Tibial nerve (tissue), 4 donors: Measurements from ENCODE around the gene AASDH.

ENCODE experiments used
- EP300 ChIP-seq, 2 donors: sonication (generic); formaldehyde crosslinking; IDR thresholded peaks; one replicate each; pipeline ENCODE4 v1.6.1; 2017; ENCODE audit warnings: antibody characterized with exemption in 2 of 2, mild to moderate bottlenecking in 1 of 2
- TF ChIP-seq, protein P1 (sequence below), 5 experiments: fragments of 200-600 bp in 3 of 5; fragments of 450-650 bp in 2 of 5; sonication (generic) in 3 of 5; IDR thresholded peaks; one replicate each; pipeline ENCODE4 v1.5.1; 2016 to 2019; ENCODE audit warnings: antibody characterized with exemption in 5 of 5, mild to moderate bottlenecking in 3 of 5, moderate library complexity in 2 of 5

DNA sequence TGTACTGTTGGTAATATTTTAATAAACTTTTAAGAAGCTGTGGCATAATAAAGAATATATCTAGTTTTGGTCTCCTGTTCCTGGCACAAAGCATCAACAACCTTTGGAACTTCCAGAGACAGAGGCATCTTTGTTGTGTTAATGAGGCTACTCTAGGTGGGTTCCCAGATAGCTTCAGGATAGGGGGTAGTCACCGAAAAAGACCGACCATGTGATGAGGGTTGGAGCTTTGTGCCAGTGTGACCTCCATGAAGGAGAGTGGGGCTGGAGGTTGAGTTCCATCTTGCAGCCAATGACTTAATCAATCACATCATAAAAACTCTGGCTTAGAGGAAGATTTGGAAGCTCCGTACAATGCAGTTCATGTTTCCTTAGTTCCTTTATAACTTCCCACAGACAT, 38.2 kb upstream of the AASDH start:
- TF ChIP-seq, protein P1, sequence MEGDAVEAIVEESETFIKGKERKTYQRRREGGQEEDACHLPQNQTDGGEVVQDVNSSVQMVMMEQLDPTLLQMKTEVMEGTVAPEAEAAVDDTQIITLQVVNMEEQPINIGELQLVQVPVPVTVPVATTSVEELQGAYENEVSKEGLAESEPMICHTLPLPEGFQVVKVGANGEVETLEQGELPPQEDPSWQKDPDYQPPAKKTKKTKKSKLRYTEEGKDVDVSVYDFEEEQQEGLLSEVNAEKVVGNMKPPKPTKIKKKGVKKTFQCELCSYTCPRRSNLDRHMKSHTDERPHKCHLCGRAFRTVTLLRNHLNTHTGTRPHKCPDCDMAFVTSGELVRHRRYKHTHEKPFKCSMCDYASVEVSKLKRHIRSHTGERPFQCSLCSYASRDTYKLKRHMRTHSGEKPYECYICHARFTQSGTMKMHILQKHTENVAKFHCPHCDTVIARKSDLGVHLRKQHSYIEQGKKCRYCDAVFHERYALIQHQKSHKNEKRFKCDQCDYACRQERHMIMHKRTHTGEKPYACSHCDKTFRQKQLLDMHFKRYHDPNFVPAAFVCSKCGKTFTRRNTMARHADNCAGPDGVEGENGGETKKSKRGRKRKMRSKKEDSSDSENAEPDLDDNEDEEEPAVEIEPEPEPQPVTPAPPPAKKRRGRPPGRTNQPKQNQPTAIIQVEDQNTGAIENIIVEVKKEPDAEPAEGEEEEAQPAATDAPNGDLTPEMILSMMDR (IDR thresholded peaks at IDR 0.05), result no peak
- TF ChIP-seq EP300 (IDR thresholded peaks at IDR 0.05), result no peak
